ENCODE measurements around the gene HOXB3. TPM values are rescaled to one million over a fixed set of nuclear protein-coding genes. Genes with fewer than 3 reads are reported as not detected.
A peak's percentile ranks its signal among the peaks of the same experiment; 100 is the strongest.
"Not testable (repeated sequence)": the region's sequence is repeated elsewhere in the genome, so short reads cannot be mapped to it uniquely, and the experiment has no call there.

Gene HOXB3
- total RNA-seq, 2 experiments from 2014 or later = 0.47 to 1.2 TPM

DNA sequence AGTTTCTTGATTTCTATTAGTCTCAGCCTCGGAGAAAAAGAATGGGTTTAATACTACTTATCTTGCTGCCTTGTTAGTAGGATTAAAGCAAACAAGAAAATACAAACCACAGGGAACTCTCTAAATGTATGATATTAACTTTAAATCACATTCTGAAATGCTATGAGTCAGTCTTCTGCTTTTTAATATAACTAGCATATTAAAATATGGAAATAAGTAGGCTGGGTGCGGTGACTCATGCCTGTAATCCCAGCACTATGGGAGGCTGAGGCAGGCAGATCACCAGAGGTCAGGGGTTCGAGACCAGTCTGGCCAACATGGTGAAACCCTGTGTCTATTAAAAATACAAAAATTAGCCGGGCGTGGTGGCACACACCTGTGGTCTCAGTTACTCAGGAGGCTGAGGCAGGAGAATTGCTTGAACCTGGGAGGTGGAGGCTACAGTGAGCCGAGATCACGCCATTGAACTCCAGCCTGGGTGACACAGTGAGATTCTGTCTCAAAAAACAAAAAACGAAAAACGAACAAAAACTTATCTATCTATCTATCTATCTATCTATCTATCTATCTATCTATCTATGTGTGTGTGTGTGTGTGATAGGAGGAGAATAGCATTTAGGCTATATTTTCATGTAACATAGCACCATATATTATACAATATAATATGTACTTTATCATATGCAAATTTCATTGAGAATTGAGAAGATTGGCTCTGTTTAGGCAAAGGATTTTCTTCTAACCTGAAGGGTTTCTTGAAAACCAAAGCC lies 54.1 kb downstream of the HOXB3 start:
- POLR2A ChIA-PET; H3K4me1 Mint-ChIP-seq; H3K9me3 Mint-ChIP-seq (ENCODE audit: low read depth); H3K27ac Mint-ChIP-seq; intact Hi-C loops (cut with DNase I, micrococcal nuclease); H3K36me3 Mint-ChIP-seq (ENCODE audit: low read depth); H3K4me3 Mint-ChIP-seq: not testable (repeated sequence)
- ATAC-seq (peak; percentile 26), DNase-seq (peak; percentile 27)
- H3K27me3 Mint-ChIP-seq = peaks cover 22% of the 10 kb centered on the region
- CTCF ChIA-PET = interaction anchor here (0.7 to 0.9 kb wide), 2 partner anchors 44 to 177 kb away, joined by 3 read pairs; no protein-coding TSS in a partner anchor

DNA sequence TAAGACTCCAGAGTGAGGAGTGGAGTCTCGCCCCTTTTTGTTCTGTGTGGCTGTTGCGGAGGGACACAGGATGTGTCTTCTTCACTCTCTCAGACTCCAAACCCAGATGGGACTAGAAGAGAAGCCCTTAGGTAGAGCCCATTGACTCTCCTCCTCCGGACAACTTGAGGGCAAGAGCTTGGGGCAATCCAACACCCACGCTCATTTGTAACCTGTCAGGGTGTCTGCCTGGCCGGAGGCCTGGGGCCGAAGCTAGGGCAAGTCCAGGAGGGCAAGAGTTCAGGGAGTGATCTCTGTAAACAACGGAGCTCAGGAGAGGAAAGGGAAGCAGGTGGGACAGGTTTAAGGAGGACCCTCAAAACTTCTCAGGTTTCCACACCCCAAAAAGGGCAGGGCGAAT lies 57.8 kb downstream of the HOXB3 start:
- ATAC-seq = no peak
- ChIA-PET CTCF (interaction anchor here (1.2 to 1.9 kb wide), 3 partner anchors 10 to 193 kb away, joined by 3 to 9 read pairs (median 3); no protein-coding TSS in a partner anchor), POLR2A (interaction anchor here (0.6 kb wide), 1 partner anchor 179 kb away, joined by 3 read pairs; no protein-coding TSS in a partner anchor)
- no peak overlapping the region for H3K27ac Mint-ChIP-seq
- no peak overlapping the region for H3K4me3 Mint-ChIP-seq
- no peaks in the 10 kb centered on the region for H3K36me3 Mint-ChIP-seq (ENCODE audit: low read depth)
- no peaks in the 10 kb centered on the region for H3K4me1 Mint-ChIP-seq
- H3K9me3 Mint-ChIP-seq (ENCODE audit: low read depth) = no peaks in the 10 kb centered on the region
- intact Hi-C loops (cut with DNase I, micrococcal nuclease) = no loop called here
- no peak for DNase-seq
- H3K27me3 Mint-ChIP-seq = peaks cover 6% of the 10 kb centered on the region

DNA sequence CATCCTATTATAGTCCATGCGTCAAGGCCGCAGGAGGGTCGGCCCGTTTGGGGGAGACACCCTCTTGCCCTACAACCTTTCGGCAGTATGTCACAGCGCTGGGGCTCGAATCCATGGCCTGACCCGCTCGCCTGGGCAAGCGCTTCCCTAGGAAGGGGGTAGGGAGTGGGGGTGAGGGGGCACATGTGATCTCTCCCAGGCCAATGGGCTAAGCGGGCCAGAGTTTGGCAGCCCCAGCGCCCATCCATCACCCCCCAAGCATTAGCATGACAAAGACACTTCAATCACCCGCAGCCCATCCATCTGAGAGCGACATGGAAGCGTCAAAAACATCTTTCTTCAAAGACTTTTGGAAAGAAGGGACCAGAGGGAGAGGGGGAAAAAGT lies 59.2 kb downstream of the HOXB3 start, which contains the start of gene HOXB1:
Gene HOXB1 (minus strand): TSS at position 125 of the 386 bp plus-strand sequence. CDS start 107 bp downstream, at position 18.
- no peak within 1 kb of the TSS for H3K4me3 Mint-ChIP-seq
- no peaks in the 10 kb centered on the region for H3K4me1 Mint-ChIP-seq
- no peak within 1 kb of the TSS for H3K27ac Mint-ChIP-seq
- intact Hi-C loops (cut with DNase I, micrococcal nuclease) = no loop called here
- peaks cover 14% of the 10 kb centered on the region for H3K27me3 Mint-ChIP-seq
- CTCF ChIA-PET = no interaction called here
- no peak for DNase-seq
- H3K36me3 Mint-ChIP-seq (ENCODE audit: low read depth) = no peaks in the 10 kb centered on the region
- H3K9me3 Mint-ChIP-seq (ENCODE audit: low read depth) = no peaks in the 10 kb centered on the region
- POLR2A ChIA-PET = no interaction called here
- no peak for ATAC-seq

DNA sequence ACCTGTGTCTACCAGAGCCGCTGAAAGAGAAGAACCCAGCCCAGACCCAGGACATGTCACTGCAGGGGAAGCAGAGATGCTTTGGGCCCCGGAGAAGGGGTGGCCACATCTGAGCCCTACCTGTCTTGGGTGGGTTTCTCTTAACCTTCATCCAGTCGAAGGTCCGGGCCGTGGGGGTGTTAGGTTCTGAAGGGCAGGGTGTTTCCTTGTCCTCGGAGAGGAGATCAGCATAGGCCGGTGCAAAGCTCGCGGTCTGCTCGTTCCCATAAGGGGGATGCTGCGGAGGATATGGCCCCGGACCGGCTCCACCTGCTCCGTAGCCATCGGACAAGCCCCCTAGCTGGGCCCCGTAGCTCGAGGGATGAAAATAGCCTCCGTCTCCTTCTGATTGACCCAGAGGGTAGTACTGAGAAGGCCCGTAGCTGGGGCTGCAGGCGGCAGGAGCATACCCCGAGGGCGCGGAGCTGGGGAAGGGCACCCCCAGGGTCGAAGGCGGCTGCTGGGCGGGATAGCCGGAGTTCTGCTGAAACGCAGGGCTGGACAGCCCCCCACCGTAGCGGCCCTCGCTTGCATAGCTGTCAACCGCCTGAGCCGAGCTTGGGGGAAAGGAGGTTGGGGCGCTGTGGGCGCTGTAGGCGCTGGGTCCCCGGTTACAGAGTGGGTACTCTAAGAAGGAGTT lies 59.7 kb downstream of the HOXB3 start:
- CTCF ChIA-PET = no interaction called here
- no peaks in the 10 kb centered on the region for H3K9me3 Mint-ChIP-seq (ENCODE audit: low read depth)
- ATAC-seq = no peak
- DNase-seq = no peak
- peaks cover 19% of the 10 kb centered on the region for H3K27me3 Mint-ChIP-seq
- intact Hi-C loops (cut with DNase I, micrococcal nuclease) = no loop called here
- POLR2A ChIA-PET = no interaction called here
- no peaks in the 10 kb centered on the region for H3K36me3 Mint-ChIP-seq (ENCODE audit: low read depth)
- H3K27ac Mint-ChIP-seq = no peak overlapping the region
- no peak overlapping the region for H3K4me3 Mint-ChIP-seq
- no peaks in the 10 kb centered on the region for H3K4me1 Mint-ChIP-seq

DNA sequence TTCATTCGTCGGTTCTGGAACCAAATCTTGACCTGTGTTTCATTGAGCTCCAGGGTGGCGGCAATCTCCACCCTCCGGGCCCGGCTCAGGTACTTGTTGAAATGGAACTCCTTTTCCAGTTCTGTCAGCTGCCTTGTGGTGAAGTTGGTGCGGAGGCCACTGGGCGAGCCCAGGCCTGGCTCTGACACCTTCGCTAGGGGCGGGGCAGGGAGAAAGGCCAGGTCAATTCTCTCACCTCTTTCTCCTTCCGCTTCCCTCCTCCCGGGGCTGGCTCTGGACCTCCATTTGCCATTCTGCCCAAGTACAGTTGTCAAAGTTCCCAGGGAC lies 60.4 kb downstream of the HOXB3 start:
- CTCF ChIA-PET = no interaction called here

DNA sequence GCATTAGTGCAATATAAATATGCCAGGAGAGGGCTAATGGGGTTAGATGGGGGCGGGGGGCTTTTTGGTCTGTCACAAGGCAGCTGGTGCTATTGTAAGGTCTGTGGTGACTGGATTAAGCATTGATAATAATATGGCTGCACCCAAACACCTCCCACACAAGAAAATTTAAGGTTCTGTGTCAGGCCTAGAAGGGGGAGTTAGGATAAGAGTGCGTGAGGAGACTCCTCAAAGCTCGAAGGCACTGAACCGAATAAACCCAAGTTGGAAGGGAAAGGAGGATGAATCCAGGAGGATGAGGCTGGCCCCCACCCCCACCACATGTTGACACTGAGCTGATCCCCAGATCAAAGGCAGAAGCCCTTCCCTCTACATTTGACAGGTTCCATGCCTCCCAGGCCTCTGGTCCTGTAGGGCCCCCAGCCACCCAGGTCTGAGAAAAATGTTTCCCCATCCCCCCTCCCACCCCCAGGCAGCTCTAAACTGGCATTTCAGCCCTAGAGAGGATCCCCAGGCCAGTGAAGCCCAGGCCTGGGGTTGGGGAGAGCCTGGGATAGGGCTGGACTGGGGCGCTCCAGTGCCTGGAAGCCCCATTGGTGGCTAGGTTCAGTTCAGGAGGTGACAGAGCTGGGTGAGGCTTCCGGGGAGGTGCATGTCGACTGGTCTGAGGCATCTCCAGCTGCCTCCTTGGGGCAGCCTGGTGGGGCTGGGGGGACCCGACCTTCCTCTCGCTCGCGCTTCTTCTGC lies 60.9 kb downstream of the HOXB3 start:
- peaks cover 24% of the 10 kb centered on the region for H3K27me3 Mint-ChIP-seq

More for the DNA sequence above, 60.4 kb downstream of the HOXB3 start:
- intact Hi-C loops (cut with DNase I, micrococcal nuclease) = no loop called here
- Mint-ChIP-seq H3K4me1 (no peaks in the 10 kb centered on the region), H3K27me3 (peaks cover 23% of the 10 kb centered on the region), H3K27ac (no peak overlapping the region), H3K4me3 (no peak overlapping the region), H3K9me3 (ENCODE audit: low read depth) (no peaks in the 10 kb centered on the region), H3K36me3 (ENCODE audit: low read depth) (no peaks in the 10 kb centered on the region)
- POLR2A ChIA-PET = no interaction called here
- ATAC-seq (no peak), DNase-seq (no peak)

DNA sequence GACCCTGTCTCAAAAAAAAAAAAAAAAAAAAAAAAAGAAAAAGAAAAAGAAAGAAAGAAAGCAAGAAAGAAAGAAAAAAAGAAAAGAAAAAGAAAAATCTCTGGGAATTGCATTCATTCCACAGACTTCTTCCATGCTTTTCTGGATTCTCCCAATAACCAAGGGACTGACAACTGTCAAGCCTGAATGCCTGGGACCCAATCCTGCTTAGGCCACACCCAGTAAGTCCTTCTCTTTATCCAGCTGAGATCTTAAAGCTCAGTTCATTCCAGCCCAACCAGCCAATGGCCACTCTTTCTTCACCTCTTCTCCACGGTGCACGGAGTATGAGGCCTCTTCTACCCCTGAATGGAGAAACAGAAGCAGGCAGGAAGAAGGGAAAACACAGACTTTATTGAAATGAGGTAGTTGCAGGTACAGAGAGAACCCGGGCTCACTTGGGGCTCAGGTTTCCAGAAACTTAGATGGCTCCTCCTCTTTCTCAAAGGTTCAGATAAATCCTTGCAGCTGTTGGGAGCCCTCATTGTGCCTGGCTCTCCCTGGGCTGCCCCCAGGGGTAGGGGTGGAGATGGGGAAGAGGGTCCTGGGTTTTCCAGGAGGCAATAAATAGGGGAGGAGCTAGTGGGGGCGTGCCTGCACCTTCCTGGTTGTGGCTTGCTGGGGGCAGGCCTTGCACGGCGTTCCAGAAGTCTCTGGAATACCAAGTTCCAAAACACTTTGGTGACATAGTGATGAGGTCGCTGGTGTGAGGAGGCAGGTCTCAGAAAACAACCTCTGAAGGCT lies 61.7 kb downstream of the HOXB3 start:
- H3K36me3 Mint-ChIP-seq (ENCODE audit: low read depth) = no peaks in the 10 kb centered on the region
- intact Hi-C loops (cut with DNase I, micrococcal nuclease) = no loop called here
- no peaks in the 10 kb centered on the region for H3K4me1 Mint-ChIP-seq
- ATAC-seq (no peak), DNase-seq (no peak)
- POLR2A ChIA-PET = no interaction called here
- no peak overlapping the region for H3K4me3 Mint-ChIP-seq
- no peaks in the 10 kb centered on the region for H3K9me3 Mint-ChIP-seq (ENCODE audit: low read depth)
- no peak overlapping the region for H3K27ac Mint-ChIP-seq
- CTCF ChIA-PET = no interaction called here
- H3K27me3 Mint-ChIP-seq = peaks cover 28% of the 10 kb centered on the region

More for the DNA sequence above, 60.9 kb downstream of the HOXB3 start:
- DNase-seq (no peak), ATAC-seq (no peak)
- intact Hi-C loops (cut with DNase I, micrococcal nuclease) = no loop called here
- ChIA-PET POLR2A (no interaction called here), CTCF (no interaction called here)
- no peaks in the 10 kb centered on the region for H3K9me3 Mint-ChIP-seq (ENCODE audit: low read depth)
- H3K36me3 Mint-ChIP-seq (ENCODE audit: low read depth) = no peaks in the 10 kb centered on the region
- H3K27ac Mint-ChIP-seq = no peak overlapping the region
- no peaks in the 10 kb centered on the region for H3K4me1 Mint-ChIP-seq
- H3K4me3 Mint-ChIP-seq = no peak overlapping the region

DNA sequence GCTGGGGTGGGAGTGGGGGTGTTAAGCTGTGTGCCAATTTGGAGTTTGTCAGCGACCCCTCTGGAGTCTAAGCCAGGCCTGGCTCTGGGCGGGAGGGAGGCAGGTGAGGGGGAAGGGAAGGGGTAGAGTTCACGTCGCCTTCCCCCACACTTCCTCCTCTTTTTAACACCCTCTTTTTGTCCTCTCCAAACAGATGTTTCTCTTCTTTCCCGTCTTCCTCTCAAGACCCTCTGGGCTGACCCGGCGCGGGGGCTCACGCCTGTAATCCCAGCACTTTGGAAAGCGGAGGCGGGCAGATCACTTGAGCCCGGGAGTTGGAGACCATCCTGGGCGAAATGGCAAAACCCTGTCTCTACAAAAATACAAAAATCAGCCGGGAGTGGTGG lies 62.5 kb downstream of the HOXB3 start:
- CTCF ChIA-PET = interaction anchor here (0.7 to 1.0 kb wide), 2 partner anchors 342 to 501 kb away, joined by 3 to 4 read pairs; no protein-coding TSS in a partner anchor
- no peak for ATAC-seq
- no peak overlapping the region for H3K27ac Mint-ChIP-seq

DNA sequence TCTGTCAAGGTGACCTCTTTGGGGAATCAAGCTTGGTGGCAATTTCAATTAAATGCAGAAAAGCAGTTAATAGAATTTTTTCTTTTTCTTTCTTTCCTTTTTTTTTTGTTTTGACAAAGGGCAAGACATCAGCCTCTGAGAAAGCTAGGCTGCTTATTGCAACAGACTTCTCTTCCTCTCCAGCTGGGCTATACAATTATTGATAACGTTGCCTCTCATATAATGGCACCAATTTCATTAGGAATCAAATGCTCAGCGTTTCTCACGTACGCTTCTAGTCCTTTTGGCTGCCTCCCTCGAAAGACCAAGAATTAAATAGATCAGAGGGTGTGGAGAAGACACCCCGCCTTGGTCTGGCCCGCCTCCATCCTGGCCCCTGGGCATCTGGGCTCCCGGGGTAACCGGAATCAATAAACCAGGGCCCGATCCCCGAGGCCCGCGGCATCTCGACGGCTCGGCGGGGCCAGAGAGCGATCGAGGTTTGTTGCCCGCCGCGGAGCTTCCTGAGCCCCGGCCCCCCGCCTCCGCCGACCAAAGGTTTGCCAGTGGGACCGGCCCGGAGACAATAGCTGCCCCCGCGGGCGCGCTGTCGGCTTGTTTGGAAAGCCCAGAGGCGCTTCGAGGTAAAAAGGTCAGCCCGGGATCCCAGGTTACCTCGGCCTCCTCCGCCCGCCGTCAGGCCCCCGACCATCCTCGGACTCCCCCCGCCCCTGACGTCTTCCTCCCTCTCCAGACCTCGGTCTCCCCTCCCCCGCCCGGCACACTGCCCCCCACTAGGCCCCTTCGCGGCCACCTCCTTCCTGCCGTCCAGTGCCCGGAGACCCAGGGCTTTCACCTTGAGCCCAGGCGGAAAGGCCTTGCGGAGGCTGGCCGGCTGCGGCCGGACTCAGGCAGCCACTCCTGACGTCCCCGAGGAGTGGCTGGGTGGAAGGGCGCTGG lies 63.2 kb downstream of the HOXB3 start:
- Mint-ChIP-seq H3K27me3 (peaks cover 36% of the 10 kb centered on the region), H3K4me3 (no peak overlapping the region), H3K27ac (no peak overlapping the region), H3K4me1 (no peaks in the 10 kb centered on the region), H3K36me3 (ENCODE audit: low read depth) (no peaks in the 10 kb centered on the region), H3K9me3 (ENCODE audit: low read depth) (no peaks in the 10 kb centered on the region)
- no peak for ATAC-seq
- intact Hi-C loops (cut with DNase I, micrococcal nuclease) = no loop called here
- ChIA-PET POLR2A (no interaction called here), CTCF (interaction anchor here (0.6 to 1.0 kb wide), 3 partner anchors 11 to 500 kb away, joined by 3 to 4 read pairs (median 3); no protein-coding TSS in a partner anchor)
- peak; percentile 16 for DNase-seq

More for the DNA sequence above, 62.5 kb downstream of the HOXB3 start:
- intact Hi-C loops (cut with DNase I, micrococcal nuclease) = no loop called here
- POLR2A ChIA-PET = no interaction called here
- Mint-ChIP-seq H3K36me3 (ENCODE audit: low read depth) (no peaks in the 10 kb centered on the region), H3K9me3 (ENCODE audit: low read depth) (no peaks in the 10 kb centered on the region), H3K4me3 (no peak overlapping the region), H3K27me3 (peaks cover 34% of the 10 kb centered on the region), H3K4me1 (no peaks in the 10 kb centered on the region)
- no peak for DNase-seq

DNA sequence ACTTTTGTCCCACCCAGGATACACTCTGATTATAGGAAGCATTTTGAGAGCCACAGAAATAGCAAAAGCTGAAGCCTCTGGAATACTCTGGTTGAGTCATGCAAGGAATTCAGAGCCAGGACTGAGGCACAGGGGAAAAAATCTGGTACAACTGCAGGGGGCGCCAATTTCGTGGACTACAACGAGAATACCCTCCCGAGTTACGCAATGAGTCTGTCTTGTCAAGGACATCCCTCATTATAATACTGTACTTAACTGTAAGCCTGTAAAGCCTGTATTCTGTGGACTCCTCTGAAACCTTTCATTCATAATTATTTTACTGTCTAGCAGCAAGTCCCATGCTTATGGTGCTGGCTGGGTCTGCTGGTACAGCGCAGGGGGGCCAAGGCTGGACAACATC lies 67.0 kb downstream of the HOXB3 start:
- no peaks in the 10 kb centered on the region for H3K36me3 Mint-ChIP-seq (ENCODE audit: low read depth)
- no peak overlapping the region for H3K27ac Mint-ChIP-seq

More for the DNA sequence above, 67.0 kb downstream of the HOXB3 start:
- intact Hi-C loops (cut with DNase I, micrococcal nuclease) = no loop called here
- CTCF ChIA-PET = interaction anchor here (0.6 to 1.6 kb wide), 4 partner anchors 10 to 171 kb away, joined by 3 to 9 read pairs (median 4); no protein-coding TSS in a partner anchor
- Mint-ChIP-seq H3K27me3 (peaks cover 46% of the 10 kb centered on the region), H3K4me1 (no peaks in the 10 kb centered on the region), H3K9me3 (ENCODE audit: low read depth) (no peaks in the 10 kb centered on the region), H3K4me3 (no peak overlapping the region)
- ATAC-seq (no peak), DNase-seq (no peak)
- POLR2A ChIA-PET = no interaction called here
